G401.6 (cell line): ENCODE measurements around the gene GOLPH3.
"Not testable (repeated sequence)": the region's sequence is repeated elsewhere in the genome, so short reads cannot be mapped to it uniquely, and the experiment has no call there.

Experiments
- FAIRE-seq: peaks from 2 replicates; lab custom pipeline; 2012; peaks lifted over from hg19 to GRCh38; lab: Jason Lieb, UNC

Gene GOLPH3

GRCh38 chr5:32174011-32174870 lies at the start of gene GOLPH3:
TSS of gene GOLPH3 (minus strand) at chr5:32174319. CDS start at chr5:32174034, 285 bp downstream.
- no peak for FAIRE-seq

- no peak for FAIRE-seq
Measured at GRCh38 chr5:32222723-32223470, 48.8 kb upstream of the GOLPH3 start.

- FAIRE-seq: no peak
Measured at GRCh38 chr5:32217886-32218396, 43.8 kb upstream of the GOLPH3 start.

GRCh38 chr5:32214344-32214743 lies 40.2 kb upstream of the GOLPH3 start:
- not testable (repeated sequence) for FAIRE-seq

- no peak for FAIRE-seq
Measured at GRCh38 chr5:32210151-32210550, 36.0 kb upstream of the GOLPH3 start.

- not testable (repeated sequence) for FAIRE-seq
Measured at GRCh38 chr5:32208837-32209236, 34.7 kb upstream of the GOLPH3 start.

- FAIRE-seq: no peak
Measured at GRCh38 chr5:32207355-32207634, 33.2 kb upstream of the GOLPH3 start.

- FAIRE-seq: no peak
Measured at GRCh38 chr5:32206509-32207354, 32.6 kb upstream of the GOLPH3 start.

GRCh38 chr5:32206053-32206452 lies 31.9 kb upstream of the GOLPH3 start:
- FAIRE-seq: no peak

GRCh38 chr5:32202394-32202793 lies 28.3 kb upstream of the GOLPH3 start:
- no peak for FAIRE-seq

GRCh38 chr5:32201122-32201753 lies 27.1 kb upstream of the GOLPH3 start:
- FAIRE-seq: no peak

GRCh38 chr5:32197032-32197431 lies 22.9 kb upstream of the GOLPH3 start:
- no peak for FAIRE-seq

GRCh38 chr5:32195265-32195664 lies 21.1 kb upstream of the GOLPH3 start:
- no peak for FAIRE-seq

- no peak for FAIRE-seq
Measured at GRCh38 chr5:32193591-32193990, 19.5 kb upstream of the GOLPH3 start.

GRCh38 chr5:32190095-32190494 lies 16.0 kb upstream of the GOLPH3 start:
- no peak for FAIRE-seq

- no peak for FAIRE-seq
Measured at GRCh38 chr5:32187675-32188074, 13.6 kb upstream of the GOLPH3 start.

GRCh38 chr5:32182463-32183063 lies 8.4 kb upstream of the GOLPH3 start:
- no peak for FAIRE-seq

GRCh38 chr5:32173267-32174010 lies 680 bp downstream of the GOLPH3 start:
- no peak for FAIRE-seq

- no peak for FAIRE-seq
Measured at GRCh38 chr5:32172923-32173266, 1.2 kb downstream of the GOLPH3 start.

GRCh38 chr5:32172186-32172911 lies 1.8 kb downstream of the GOLPH3 start:
- FAIRE-seq: not testable (repeated sequence)
